A549 (cell line): ENCODE results near the gene IGF2.

Experiments used
- BHLHE40 ChIP-seq: IDR thresholded peaks from 2 replicates; pipeline ENCODE4 v1.6.1; 2012; ENCODE audit warnings: low read depth, low read length, inconsistent platforms
- POLR2A ChIP-seq: IDR thresholded peaks from 2 replicates; pipeline ENCODE4 v1.6.1; 2012; ENCODE audit warnings: mild to moderate bottlenecking, low read length
- TF ChIP-seq, protein P1 (sequence below): fragments of 450-650 bp; IDR thresholded peaks from 2 replicates; pipeline ENCODE4 v1.6.1; 2014; ENCODE audit warnings: antibody characterized with exemption

DNA sequence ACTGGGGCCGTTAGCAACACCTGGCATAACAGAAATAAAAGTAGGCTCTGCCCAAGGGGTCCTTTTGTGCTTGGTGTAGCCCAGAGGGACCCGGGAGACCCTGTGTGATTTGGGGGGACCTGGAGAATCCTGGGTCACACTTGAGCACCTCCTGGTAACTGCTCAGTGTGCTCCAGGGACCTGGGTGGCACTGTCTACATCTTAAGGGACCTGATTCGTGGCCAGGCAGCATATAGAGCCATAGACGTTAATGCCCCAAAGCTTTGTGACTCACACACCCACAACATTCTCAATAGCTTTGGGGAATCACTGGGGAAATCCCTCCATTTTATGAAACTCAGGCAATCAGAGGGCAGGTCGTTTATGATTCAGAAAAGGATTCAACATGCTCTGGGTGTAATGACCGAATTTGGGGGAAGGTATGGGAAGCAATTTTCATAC lies 3.6 kb upstream of the IGF2 start:
- TF ChIP-seq BHLHE40 (no peak), POLR2A (no peak)
- TF ChIP-seq, protein P1, sequence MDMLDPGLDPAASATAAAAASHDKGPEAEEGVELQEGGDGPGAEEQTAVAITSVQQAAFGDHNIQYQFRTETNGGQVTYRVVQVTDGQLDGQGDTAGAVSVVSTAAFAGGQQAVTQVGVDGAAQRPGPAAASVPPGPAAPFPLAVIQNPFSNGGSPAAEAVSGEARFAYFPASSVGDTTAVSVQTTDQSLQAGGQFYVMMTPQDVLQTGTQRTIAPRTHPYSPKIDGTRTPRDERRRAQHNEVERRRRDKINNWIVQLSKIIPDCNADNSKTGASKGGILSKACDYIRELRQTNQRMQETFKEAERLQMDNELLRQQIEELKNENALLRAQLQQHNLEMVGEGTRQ, result no peak
